Breast epithelium (tissue), 4 donors: Measurements from ENCODE around the gene MACO1. TPM values are rescaled to one million over a fixed set of nuclear protein-coding genes. Genes with fewer than 3 reads are reported as not detected.

Source experiments
- DNase-seq, 2 donors: peaks; one replicate each; pipeline ENCODE4 v3.0.0-alpha.2; 2019; ENCODE audit warnings: low spot score in 2 of 2
- H3K27ac ChIP-seq, 2 donors: fragments of 200-600 bp; sonication (generic) in 1 of 2; one replicate each; pipeline ENCODE4 v1.5.1; 2016 to 2019; ENCODE audit warnings: mild to moderate bottlenecking in 1 of 2
- H3K27me3 ChIP-seq, 2 donors: fragments of 200-600 bp; sonication (generic) in 1 of 2; one replicate each; pipeline versions ENCODE4 v1.5.1 to v1.6.0; 2017 to 2019; ENCODE audit warnings: control low read depth in 1 of 2, mild to moderate bottlenecking in 1 of 2
- H3K36me3 ChIP-seq: fragments of 200-600 bp; one replicate; pipeline ENCODE4 v1.5.1; 2019
- H3K4me1 ChIP-seq, 2 donors: fragments of 200-600 bp; sonication (generic); one replicate each; pipeline ENCODE4 v1.5.1; 2016 to 2019; ENCODE audit warnings: control low read depth in 1 of 2
- H3K4me3 ChIP-seq, 3 donors: fragments of 200-600 bp; sonication (generic); 1 replicate in 2 of 3; 2 replicates in 1 of 3; pipeline ENCODE4 v1.5.1; 2016 to 2019; ENCODE audit warnings: mild to moderate bottlenecking in 3 of 3, moderate library complexity in 2 of 3
- H3K9me3 ChIP-seq, 2 donors: fragments of 200-600 bp; sonication (generic) in 1 of 2; one replicate each; pipeline ENCODE4 v1.5.1; 2016 to 2019; ENCODE audit warnings: control low read depth in 1 of 2
- POLR2A ChIP-seq: fragments of 450-650 bp; IDR thresholded peaks from one replicate; pipeline ENCODE4 v1.6.1; 2016; ENCODE audit warnings: antibody characterized with exemption, mild to moderate bottlenecking, moderate library complexity
- POLR2AphosphoS5 ChIP-seq, 3 donors: sonication (generic); formaldehyde crosslinking; IDR thresholded peaks; one replicate each; pipeline ENCODE4 v1.6.1; 2017; ENCODE audit warnings: antibody characterized with exemption in 3 of 3
- intact Hi-C: fragments of 100-400 bp; cut with DNase I; formaldehyde crosslinking; loops from one replicate; pipeline ENCODE4 v1.15.1; 2023; ENCODE audit warnings: low total_unique reads
- total RNA-seq, 3 donors: library from RNA; depleted of rRNA; stranded (reverse); fragments of >200 nt; gene quantifications; one replicate each; pipeline ENCODE4 v1.1.0, GENCODE V29; 2016
- TF ChIP-seq, protein P1 (sequence below), 3 donors: fragments of 450-650 bp; IDR thresholded peaks; one replicate each; pipeline ENCODE4 v1.5.1; 2016 to 2017; ENCODE audit warnings: antibody characterized with exemption in 3 of 3, mild to moderate bottlenecking in 3 of 3, moderate library complexity in 3 of 3

MACO1 gene
- total RNA-seq, 3 donors from 2014 or later, result 15.0 to 24.0 (median 17.7) TPM

DNA sequence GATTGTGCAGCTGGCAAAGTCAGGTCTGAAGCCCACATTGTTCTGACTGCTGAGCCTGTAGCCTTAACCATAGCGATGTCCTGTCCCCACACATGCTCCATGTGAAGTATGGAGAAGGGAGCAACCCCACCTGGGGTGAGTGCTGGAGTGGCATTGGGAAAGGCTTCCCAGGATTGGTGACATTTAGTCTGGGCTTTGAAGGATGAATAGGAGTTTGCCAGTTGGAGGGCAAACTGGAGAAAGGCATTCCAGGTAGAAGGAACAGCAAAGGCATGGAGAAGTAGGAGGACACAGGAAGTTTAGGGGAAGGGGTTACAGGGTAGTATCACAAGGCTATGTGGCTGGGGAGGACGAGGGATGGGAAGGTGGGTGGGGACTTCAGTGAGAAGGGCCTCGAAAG is 105.4 kb downstream of the MACO1 start:
- H3K4me1 ChIP-seq, result no peaks in the 10 kb centered on the region
- TF ChIP-seq, protein P1, sequence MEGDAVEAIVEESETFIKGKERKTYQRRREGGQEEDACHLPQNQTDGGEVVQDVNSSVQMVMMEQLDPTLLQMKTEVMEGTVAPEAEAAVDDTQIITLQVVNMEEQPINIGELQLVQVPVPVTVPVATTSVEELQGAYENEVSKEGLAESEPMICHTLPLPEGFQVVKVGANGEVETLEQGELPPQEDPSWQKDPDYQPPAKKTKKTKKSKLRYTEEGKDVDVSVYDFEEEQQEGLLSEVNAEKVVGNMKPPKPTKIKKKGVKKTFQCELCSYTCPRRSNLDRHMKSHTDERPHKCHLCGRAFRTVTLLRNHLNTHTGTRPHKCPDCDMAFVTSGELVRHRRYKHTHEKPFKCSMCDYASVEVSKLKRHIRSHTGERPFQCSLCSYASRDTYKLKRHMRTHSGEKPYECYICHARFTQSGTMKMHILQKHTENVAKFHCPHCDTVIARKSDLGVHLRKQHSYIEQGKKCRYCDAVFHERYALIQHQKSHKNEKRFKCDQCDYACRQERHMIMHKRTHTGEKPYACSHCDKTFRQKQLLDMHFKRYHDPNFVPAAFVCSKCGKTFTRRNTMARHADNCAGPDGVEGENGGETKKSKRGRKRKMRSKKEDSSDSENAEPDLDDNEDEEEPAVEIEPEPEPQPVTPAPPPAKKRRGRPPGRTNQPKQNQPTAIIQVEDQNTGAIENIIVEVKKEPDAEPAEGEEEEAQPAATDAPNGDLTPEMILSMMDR (IDR thresholded peaks at IDR 0.05), result no peak
- TF ChIP-seq POLR2A (no peak), POLR2AphosphoS5 (IDR thresholded peaks at IDR 0.05) (no peak)
- DNase-seq, result no peak
- no peak overlapping the region for H3K27ac ChIP-seq
- H3K27me3 ChIP-seq, result no peaks in the 10 kb centered on the region
- intact Hi-C loops, result no loop called here
- no peaks in the 10 kb centered on the region for H3K9me3 ChIP-seq
- no peak overlapping the region for H3K4me3 ChIP-seq
- H3K36me3 ChIP-seq, result no peaks in the 10 kb centered on the region

DNA sequence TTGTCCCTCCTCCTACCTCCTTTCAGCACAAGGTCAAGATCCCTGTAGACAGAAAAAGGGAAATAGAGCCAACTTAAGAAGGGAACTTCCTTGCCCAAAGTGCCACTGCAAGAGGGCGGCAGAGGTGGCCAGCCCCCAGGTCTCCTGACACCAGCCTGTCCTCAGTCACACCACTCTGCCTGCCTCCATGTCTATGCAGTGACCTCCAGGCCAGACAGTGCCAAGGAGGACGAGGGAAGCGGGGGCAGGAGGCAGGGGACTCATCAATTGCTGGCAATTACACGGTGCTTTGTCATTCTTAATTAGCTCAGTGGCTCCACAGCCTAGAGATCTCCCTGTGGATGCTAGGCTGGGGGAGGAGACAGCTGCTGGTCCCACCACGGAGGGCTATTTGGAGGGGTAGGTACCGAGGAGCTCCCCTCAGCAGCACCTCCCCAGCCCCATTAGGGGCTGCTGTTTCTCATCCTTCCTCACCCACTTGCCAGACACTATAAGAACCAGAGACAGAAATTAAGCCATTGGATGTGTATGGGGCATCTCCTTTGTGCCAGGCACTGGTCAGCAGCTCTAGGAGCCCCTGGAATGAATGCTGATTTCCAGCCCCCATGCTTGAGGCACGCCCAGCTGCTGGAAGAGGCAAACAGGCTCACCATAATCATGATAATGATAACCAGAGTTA is 106.6 kb downstream of the MACO1 start:
- DNase-seq, result no peak

DNA sequence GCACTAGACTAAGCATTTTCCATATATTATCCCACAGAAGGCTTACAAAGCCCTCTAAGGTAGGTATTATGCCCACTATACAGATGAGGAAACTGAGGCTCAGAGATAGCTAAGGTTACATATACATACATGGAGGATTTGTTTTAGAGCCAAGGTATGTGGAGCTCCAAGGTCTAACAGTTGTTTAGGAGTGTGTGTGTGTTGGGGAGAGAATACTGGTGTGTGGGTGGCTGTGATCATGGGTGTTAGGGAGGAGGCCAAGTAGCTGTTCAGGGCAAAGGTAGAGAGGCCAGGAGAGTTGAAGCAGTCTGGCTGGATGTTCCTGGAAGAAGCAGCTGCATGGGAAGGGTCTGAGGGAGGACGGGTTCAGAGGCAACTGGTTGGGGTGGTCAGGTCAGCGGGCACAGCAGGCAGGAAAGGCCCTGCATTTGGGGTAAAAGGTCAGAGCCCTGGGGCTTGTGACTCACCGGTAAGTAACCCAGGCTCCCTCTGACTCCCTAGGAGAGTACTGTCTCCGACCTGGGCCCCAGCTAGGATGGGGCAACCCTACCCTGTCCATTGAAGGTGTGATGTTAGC is 107.6 kb downstream of the MACO1 start:
- TF ChIP-seq, protein P1 (IDR thresholded peaks at IDR 0.05), result no peak
- TF ChIP-seq POLR2AphosphoS5 (IDR thresholded peaks at IDR 0.05) (no peak), POLR2A (no peak)
- H3K9me3 ChIP-seq, result no peaks in the 10 kb centered on the region
- H3K36me3 ChIP-seq, result no peaks in the 10 kb centered on the region
- intact Hi-C loops, result no loop called here
- DNase-seq, result no peak
- no peak overlapping the region for H3K27ac ChIP-seq
- no peaks in the 10 kb centered on the region for H3K27me3 ChIP-seq
- H3K4me1 ChIP-seq, result no peaks in the 10 kb centered on the region
- H3K4me3 ChIP-seq, result no peak overlapping the region

More for the DNA sequence above, 106.6 kb downstream of the MACO1 start:
- Histone ChIP-seq H3K27ac (no peak overlapping the region), H3K4me3 (no peak overlapping the region), H3K9me3 (no peaks in the 10 kb centered on the region), H3K27me3 (no peaks in the 10 kb centered on the region), H3K36me3 (no peaks in the 10 kb centered on the region), H3K4me1 (no peaks in the 10 kb centered on the region)
- intact Hi-C loops, result no loop called here
- TF ChIP-seq POLR2A (no peak), POLR2AphosphoS5 (IDR thresholded peaks at IDR 0.05) (no peak)
- TF ChIP-seq, protein P1 (IDR thresholded peaks at IDR 0.05), result no peak

DNA sequence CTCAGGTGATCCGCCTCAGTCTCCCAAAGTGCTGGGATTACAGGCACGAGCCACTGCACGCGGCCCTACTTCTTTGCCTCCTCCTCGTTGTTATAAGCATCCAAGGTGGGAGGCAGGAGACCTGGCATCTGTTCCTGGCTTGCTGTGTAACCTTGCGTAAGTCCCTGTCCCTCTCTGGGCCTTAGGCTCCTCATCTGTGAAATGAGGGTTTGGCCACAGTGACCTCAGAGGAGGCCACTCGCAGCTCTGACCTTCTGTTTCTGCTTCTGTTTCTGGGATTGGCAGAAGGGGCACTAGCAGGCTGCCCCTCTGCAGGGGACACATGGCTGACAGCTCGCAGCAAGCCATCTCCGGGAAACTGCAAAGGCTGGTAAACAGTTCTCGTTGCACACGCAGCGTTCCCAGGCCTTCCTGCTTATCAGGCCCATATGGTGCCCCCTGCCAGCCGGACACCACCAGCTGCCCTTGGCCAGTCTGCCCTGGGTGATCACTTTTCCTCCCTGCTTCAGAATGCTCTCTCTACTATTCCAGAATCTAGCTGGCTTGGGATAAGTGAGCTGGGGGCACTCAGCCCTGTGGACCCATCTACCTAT is 110.1 kb downstream of the MACO1 start:
- no peak overlapping the region for H3K27ac ChIP-seq
- TF ChIP-seq, protein P1 (IDR thresholded peaks at IDR 0.05), result no peak
- TF ChIP-seq POLR2A, result no peak
- TF ChIP-seq POLR2AphosphoS5 (IDR thresholded peaks at IDR 0.05), result no peak
- H3K9me3 ChIP-seq, result no peaks in the 10 kb centered on the region
- no peaks in the 10 kb centered on the region for H3K36me3 ChIP-seq
- H3K27me3 ChIP-seq, result no peaks in the 10 kb centered on the region
- intact Hi-C loops, result no loop called here
- no peak for DNase-seq
- peaks cover 0 to 4% of the 10 kb centered on the region in 2 donors for H3K4me1 ChIP-seq
- H3K4me3 ChIP-seq, result no peak overlapping the region

DNA sequence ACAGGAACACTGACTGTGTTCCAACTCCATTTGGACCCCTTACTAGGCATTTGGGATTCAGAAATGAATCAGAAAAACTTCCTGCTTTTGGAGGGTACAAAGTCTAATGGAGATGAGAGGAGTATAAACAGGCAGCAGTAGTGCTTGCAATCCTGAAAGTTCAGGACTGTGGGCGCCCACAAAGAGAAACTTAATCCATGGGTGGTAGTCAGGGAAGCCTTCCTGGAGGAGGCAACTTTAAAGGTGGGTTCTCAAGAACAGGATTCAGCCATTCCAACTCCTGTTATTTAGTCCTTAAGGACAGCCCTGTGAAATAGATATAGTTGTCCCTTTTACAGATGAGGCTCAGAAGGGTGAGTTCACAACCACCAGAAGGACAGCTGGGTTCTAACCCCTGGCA is 110.7 kb downstream of the MACO1 start:
- intact Hi-C loops, result no loop called here
- H3K9me3 ChIP-seq, result no peaks in the 10 kb centered on the region
- no peak for TF ChIP-seq POLR2A
- TF ChIP-seq POLR2AphosphoS5 (IDR thresholded peaks at IDR 0.05), result no peak
- TF ChIP-seq, protein P1 (IDR thresholded peaks at IDR 0.05), result no peak
- H3K27ac ChIP-seq, result no peak overlapping the region
- H3K4me1 ChIP-seq, result peaks cover 0 to 4% of the 10 kb centered on the region in 2 donors
- H3K36me3 ChIP-seq, result no peaks in the 10 kb centered on the region
- H3K27me3 ChIP-seq, result no peaks in the 10 kb centered on the region
- DNase-seq, result no peak
- no peak overlapping the region for H3K4me3 ChIP-seq
